A549 treated with AZD9567 at 1 μM for 4 hours (cell line): Measurements from ENCODE around the gene KRTAP5-7. TPM values are rescaled to one million over a fixed set of nuclear protein-coding genes. Genes with fewer than 3 reads are reported as not detected.

Experiments used
- total RNA-seq: library from RNA; stranded (reverse); fragments of 200-300 nt; extraction: Qiagen RNA extraction; gene quantifications from 5 replicates; pipeline ENCODE4 v1.2.3, GENCODE V29; 2022; ENCODE audit not compliant: insufficient read depth

KRTAP5-7 gene
- not detected in 5 replicates for total RNA-seq

GRCh38 chr11:71526796-71527575, at the start of gene KRTAP5-7:
KRTAP5-7 (plus strand) TSS chr11:71527267; CDS start chr11:71527301, 34 bp downstream.

GRCh38 chr11:71537977-71538665, 11.1 kb downstream of the KRTAP5-7 start, which contains the start of gene KRTAP5-8:
KRTAP5-8 (plus strand) TSS chr11:71538025; CDS start chr11:71538056, 31 bp downstream.

GRCh38 chr11:71548120-71548519, 21.1 kb downstream of the KRTAP5-7 start, which contains the start of gene KRTAP5-9:
KRTAP5-9 (plus strand) TSS chr11:71548420; CDS start chr11:71548658, 238 bp downstream.

GRCh38 chr11:71565263-71565662, 38.2 kb downstream of the KRTAP5-7 start, which contains the start of gene KRTAP5-10:
KRTAP5-10 (plus strand) TSS chr11:71565563; CDS start chr11:71565588, 25 bp downstream.

Other genes starting within 250 kb of the KRTAP5-7 start
- 37.5 to 52.8 TPM (median 50.6 TPM) in 5 replicates for gene DHCR7, start 78.9 kb upstream of the KRTAP5-7 start, total RNA-seq
- gene NADSYN1, start 74.1 kb upstream of the KRTAP5-7 start, total RNA-seq = 49.8 to 54.3 TPM (median 51.6 TPM) in 5 replicates
- gene KRTAP5-8, start 10.8 kb downstream of the KRTAP5-7 start, total RNA-seq = not detected in 5 replicates
- gene KRTAP5-9, start 21.2 kb downstream of the KRTAP5-7 start, total RNA-seq = 0.07 TPM in 1 of 5 replicates, not detected in the others
- not detected in 5 replicates for gene KRTAP5-10, start 38.3 kb downstream of the KRTAP5-7 start, total RNA-seq
- not detected in 5 replicates for gene KRTAP5-11, start 55.6 kb downstream of the KRTAP5-7 start, total RNA-seq